Motor neuron (in vitro differentiated cells): ENCODE measurements around the gene AMPD3. TPM values are rescaled to one million over a fixed set of nuclear protein-coding genes. Genes with fewer than 3 reads are reported as not detected.

ENCODE experiments used
- ATAC-seq, 8 experiments: fragments of 200-7000 bp; cut with Tn5 transposase; replicated peaks in 6 of 8; 2 replicates each; pipeline ENCODE4 v1.8.0; 2021; ENCODE audit warnings: mild to moderate bottlenecking in 8 of 8, moderate library complexity in 8 of 8
- H3K27ac ChIP-seq, 2 donors: fragments of 250-450 bp; sonication (Bioruptor Pico); 2 replicates each; pipeline ENCODE4 v1.9.0; 2021; ENCODE audit warnings: antibody characterized with exemption in 2 of 2, mild to moderate bottlenecking in 2 of 2, moderate library complexity in 1 of 2
- H3K4me1 ChIP-seq, 2 donors: fragments of 250-450 bp; sonication (Bioruptor Pico); replicated peaks in 1 of 2; 2 replicates each; pipeline ENCODE4 v1.6.1; 2021; ENCODE audit warnings: antibody characterized with exemption in 2 of 2, mild to moderate bottlenecking in 2 of 2, moderate library complexity in 1 of 2
- H3K4me3 ChIP-seq, 5 donors: fragments of 250-450 bp; sonication (Bioruptor Pico); 2 replicates each; pipeline ENCODE4 v1.9.0; 2021; ENCODE audit warnings: antibody characterized with exemption in 5 of 5, mild to moderate bottlenecking in 5 of 5, moderate library complexity in 4 of 5
- WGBS, 10 experiments: fragments of 450-650 bp; shearing (Covaris generic); methylation state at CpG; one replicate each; pipeline ENCODE4 v1.0.0; 2022; 5-methylcytosine and 5-hydroxymethylcytosine counted together
- in situ Hi-C, 9 experiments: fragments of 400-800 bp; cut with MboI; loops; one replicate each; pipeline ENCODE4 v1.15.0; 2021; ENCODE audit warnings: low sequenced_read_pairs in 9 of 9, low pct_unique_long_range_greater_than_20kb in 2 of 9; ENCODE audit not compliant: unreplicated experiment in 9 of 9
- total RNA-seq, 8 experiments: library from RNA; unstranded; fragments of 300-600 nt; gene quantifications; 2 replicates each; pipeline versions ENCODE4 v1.2.3 to v1.2.4, GENCODE V29; 2022

The AMPD3 gene
- total RNA-seq, 8 experiments from 2014 or later = 0.46 to 13.5 (median 2.4) TPM

DNA sequence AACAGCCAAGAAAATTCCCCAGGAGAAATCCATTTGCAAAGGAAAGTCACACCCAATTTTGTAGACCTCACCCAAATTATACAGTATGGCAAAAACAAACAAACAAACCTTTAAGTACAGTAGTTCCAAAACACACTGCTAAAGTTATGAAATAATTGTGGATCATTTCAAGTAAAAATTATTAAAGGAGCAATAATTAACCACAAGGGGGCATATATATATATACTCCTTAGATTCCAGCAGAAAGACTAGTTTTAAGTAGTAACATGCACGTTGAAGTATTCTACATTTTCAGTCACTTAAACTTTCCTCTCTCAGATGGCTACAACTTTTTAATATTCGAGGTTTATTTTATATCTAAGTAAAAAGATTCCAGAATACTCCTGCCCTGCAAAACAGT, 59.1 kb downstream of the AMPD3 start:
- 0 to 88% (median 60%) methylated on average over 1 to 2 of the region's 2 CpGs; no CpG with 5 or more reads in 1 of the 10 experiments for WGBS, 10 experiments
- peak in 1 of 8 experiments; percentile 36 for ATAC-seq
- H3K4me1 ChIP-seq = peaks cover 0 to 2% of the 10 kb centered on the region in 2 donors
- H3K27ac ChIP-seq = no peak overlapping the region
- in situ Hi-C loops = loop anchor here in 2 of 9 experiments (25.0 kb wide), 1 partner anchor 223 kb away; no protein-coding TSS in a partner anchor
- H3K4me3 ChIP-seq = no peak overlapping the region

DNA sequence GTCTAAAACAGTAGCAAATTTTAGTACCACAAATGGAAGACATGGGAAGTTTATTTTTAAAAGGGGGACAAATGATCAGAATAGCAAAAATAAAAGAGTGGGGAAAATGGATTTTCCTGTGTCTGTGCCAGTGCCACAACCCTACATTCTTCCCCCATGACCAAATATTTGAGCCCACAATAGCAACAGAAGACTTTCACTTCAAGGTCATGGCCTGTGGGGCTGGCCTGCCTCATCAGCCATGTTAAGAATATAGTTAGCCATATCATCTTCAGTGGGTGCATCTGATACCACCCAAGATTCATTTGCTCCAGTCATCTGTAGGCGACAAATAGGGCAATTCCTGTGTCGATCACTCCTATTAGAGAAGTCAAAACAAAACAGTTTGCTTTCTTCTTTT, 59.6 kb downstream of the AMPD3 start:
- Histone ChIP-seq H3K4me1 (peaks cover 0 to 2% of the 10 kb centered on the region in 2 donors), H3K27ac (no peak overlapping the region), H3K4me3 (no peak overlapping the region)
- in situ Hi-C loops = loop anchor here in 2 of 9 experiments (25.0 kb wide), 1 partner anchor 223 kb away; no protein-coding TSS in a partner anchor
- 100% methylated on average over 2 of the region's 2 CpGs; no CpG with 5 or more reads in 6 of the 10 experiments for WGBS, 10 experiments
- ATAC-seq = no peak

DNA sequence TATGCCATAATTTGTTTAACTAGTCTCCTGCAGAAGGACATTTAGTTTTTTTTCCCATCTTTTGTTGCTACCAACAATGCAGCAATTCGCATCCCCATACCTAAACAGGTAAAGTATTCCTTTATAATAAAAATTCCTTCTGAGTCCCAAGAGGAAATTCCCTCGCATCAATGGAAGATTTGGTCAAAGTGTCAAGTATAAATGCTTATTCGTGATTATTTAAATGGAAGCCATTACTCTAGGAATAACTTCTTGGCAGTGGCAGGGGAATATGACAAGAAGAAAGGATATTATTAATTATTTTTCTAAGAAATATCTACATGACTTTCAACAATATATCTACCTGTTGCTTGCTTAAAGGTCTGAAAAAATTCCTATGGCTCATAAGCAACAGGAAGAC, 60.4 kb downstream of the AMPD3 start:
- Histone ChIP-seq H3K27ac (no peak overlapping the region), H3K4me1 (peaks cover 0 to 2% of the 10 kb centered on the region in 2 donors), H3K4me3 (no peak overlapping the region)
- no peak for ATAC-seq
- WGBS, 10 experiments = 80 to 100% (median 94%) methylated on average over 2 to 3 of the region's 3 CpGs
- in situ Hi-C loops = loop anchor here in 2 of 9 experiments (25.0 kb wide), 1 partner anchor 222 kb away; no protein-coding TSS in a partner anchor

DNA sequence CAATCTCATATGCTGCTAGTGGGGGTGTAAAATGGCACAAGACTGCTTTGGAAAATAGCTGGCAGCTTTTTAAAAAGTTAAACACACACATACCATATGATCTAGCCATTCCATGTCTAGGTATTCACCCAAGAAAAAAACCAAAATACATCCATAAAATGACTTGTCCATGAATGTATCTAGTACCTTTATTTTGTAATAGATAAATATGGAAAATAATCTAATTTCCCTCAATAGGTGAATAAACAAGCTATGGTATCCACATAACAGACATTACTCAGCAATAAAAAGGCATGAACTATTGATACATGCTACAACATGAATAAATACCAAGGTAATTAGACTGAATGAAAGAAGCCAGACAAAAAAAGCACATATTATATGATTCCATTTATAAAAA, 63.1 kb downstream of the AMPD3 start:
- in situ Hi-C loops = loop anchor here in 2 of 9 experiments (25.0 kb wide), 1 partner anchor 219 kb away; no protein-coding TSS in a partner anchor
- no peaks in the 10 kb centered on the region for H3K4me1 ChIP-seq
- H3K4me3 ChIP-seq = no peak overlapping the region
- no peak for ATAC-seq
- no peak overlapping the region for H3K27ac ChIP-seq

DNA sequence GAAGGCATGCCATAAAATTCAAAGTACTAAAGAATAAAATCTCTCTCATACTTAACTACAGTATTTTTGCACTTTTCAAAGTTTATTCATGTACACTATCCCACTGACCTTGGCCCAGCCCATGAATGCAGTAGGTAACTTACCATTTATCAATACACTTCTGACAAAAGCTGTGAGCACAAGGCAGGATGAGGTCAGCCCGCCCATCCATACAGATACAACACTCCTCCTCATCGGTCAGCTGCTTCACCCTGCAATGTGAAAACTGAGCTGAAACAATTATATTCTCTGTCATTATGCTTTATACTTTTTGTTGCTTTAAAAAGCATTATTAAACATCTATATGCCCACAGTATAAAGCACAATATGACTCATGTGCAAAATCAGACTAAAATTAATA, 63.8 kb downstream of the AMPD3 start:
- Histone ChIP-seq H3K27ac (no peak overlapping the region), H3K4me3 (no peak overlapping the region), H3K4me1 (no peaks in the 10 kb centered on the region)
- peak in 2 of 8 experiments; percentile 40 to 41 for ATAC-seq
- in situ Hi-C loops = loop anchor here in 2 of 9 experiments (25.0 kb wide), 1 partner anchor 218 kb away; no protein-coding TSS in a partner anchor
- WGBS, 10 experiments = 80 to 100% (median 90%) methylated on average over 1 to 2 of the region's 2 CpGs; no CpG with 5 or more reads in 4 of the 10 experiments

DNA sequence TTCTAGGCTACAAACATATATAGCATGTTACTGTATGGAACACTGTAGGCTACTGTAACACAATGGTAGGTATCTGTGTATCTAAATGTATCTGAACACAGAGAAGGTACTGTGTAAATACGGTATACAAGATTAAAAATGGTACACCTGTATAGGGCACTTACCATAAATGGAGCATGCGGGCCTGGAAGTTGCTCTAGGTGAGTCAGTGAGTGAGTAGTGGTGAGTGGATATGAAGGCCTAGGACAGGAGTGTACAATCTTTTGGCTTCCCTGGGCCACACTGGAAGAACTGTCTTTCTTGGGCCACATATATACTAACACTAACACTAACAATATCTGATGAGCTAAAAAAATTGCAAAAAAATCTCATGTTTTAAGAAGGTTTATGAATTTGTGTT, 64.6 kb downstream of the AMPD3 start:
- no peak overlapping the region for H3K27ac ChIP-seq
- no peak for ATAC-seq
- in situ Hi-C loops = loop anchor here in 2 of 9 experiments (25.0 kb wide), 1 partner anchor 218 kb away; no protein-coding TSS in a partner anchor

DNA sequence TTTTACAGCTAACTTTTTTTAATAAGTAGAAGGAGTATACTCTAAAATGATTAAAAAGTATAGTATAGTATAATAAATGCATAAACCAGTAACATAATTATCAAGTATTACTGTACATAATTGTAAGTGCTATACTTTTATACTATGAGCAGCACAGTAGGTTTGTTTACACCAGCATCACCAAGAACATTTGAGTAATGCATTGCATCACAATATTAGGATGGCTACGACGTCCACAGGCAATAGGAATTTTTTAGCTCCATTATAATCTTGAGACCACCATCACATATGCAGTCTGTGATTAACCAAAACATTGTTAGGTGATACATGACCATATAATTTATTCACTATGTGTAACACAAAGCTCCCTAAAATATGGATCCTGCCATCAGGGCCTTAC, 65.5 kb downstream of the AMPD3 start:
- no peak overlapping the region for H3K27ac ChIP-seq
- WGBS, 10 experiments = 79 to 100% (median 97%) methylated on average over 2 of the region's 2 CpGs; no CpG with 5 or more reads in 4 of the 10 experiments
- in situ Hi-C loops = loop anchor here in 2 of 9 experiments (25.0 kb wide), 1 partner anchor 217 kb away; no protein-coding TSS in a partner anchor

More for the DNA sequence above, 64.6 kb downstream of the AMPD3 start:
- Histone ChIP-seq H3K4me3 (no peak overlapping the region), H3K4me1 (no peaks in the 10 kb centered on the region)
- 81 to 100% (median 97%) methylated on average over 1 to 2 of the region's 2 CpGs; no CpG with 5 or more reads in 4 of the 10 experiments for WGBS, 10 experiments

DNA sequence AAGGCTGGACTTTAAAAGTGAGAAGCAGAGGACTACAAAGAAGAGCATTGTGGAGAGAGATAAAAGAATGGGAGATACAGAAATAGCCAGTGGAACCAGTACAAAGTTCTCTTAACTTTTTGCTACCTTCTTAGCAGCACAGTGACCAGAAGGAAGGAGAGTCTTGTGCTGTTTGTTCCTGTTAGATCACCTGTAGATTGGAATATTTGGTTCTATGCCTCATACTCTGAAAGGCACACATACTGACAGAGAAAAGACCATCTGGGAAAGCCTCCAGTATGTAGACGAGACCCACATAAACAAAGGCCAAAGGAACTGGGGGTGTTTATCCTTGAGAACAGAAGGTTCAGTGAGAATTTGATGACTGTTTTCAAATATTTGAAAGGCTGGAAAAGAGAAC, 67.2 kb downstream of the AMPD3 start:
- in situ Hi-C loops = loop anchor here in 2 of 9 experiments (25.0 kb wide), 1 partner anchor 215 kb away; no protein-coding TSS in a partner anchor
- no peak for ATAC-seq
- Histone ChIP-seq H3K4me3 (no peak overlapping the region), H3K4me1 (no peaks in the 10 kb centered on the region), H3K27ac (no peak overlapping the region)
- WGBS, 10 experiments = 78 to 100% (median 88%) methylated on average over 1 of the region's 1 CpG; no CpG with 5 or more reads in 2 of the 10 experiments

More for the DNA sequence above, 65.5 kb downstream of the AMPD3 start:
- ATAC-seq = no peak
- Histone ChIP-seq H3K4me1 (no peaks in the 10 kb centered on the region), H3K4me3 (no peak overlapping the region)

DNA sequence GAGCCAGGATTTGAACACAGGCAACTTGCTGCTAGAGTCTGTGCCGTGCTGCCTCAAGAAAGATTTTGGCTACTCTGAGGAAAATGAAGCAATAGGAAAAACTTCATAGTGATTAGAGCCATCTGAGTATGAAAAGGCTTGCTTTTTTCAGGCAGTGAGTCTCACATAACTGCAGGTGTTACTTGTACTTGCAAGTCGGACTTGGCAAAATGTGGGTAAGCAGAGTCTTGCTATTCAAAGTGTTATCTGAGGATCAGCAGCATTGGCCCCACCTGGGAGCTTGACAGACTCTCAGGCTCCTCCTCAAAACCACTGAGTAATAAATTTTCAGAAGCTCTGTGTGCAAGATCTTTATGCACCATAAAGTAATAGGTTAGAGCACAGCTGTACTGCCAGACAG, 67.9 kb downstream of the AMPD3 start:
- Histone ChIP-seq H3K4me3 (no peak overlapping the region), H3K27ac (no peak overlapping the region), H3K4me1 (no peaks in the 10 kb centered on the region)
- WGBS, 10 experiments = 0 to 100% (median 60%) methylated on average over 1 to 2 of the region's 2 CpGs; no CpG with 5 or more reads in 1 of the 10 experiments
- in situ Hi-C loops = loop anchor here in 2 of 9 experiments (25.0 kb wide), 1 partner anchor 214 kb away; no protein-coding TSS in a partner anchor
- ATAC-seq = peak in 1 of 8 experiments; percentile 20

DNA sequence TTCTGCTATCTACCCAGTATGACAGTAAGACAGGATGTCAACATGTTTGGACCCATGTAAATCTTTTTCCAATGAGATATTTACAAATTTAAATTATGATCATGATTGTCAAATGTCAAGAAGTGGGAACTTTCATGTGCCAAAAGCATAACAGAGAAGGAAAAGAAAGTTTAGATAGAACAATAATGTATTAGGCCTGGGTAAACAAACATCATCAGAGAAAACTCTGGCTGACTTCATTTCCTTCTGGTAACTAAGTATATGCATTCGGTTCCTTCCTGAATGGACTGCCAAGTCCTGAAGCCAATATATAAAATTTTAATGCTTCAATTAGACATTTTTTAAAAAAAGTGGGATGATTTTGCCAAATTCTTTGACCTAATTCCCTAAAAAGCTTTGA, 69.4 kb downstream of the AMPD3 start:
- no peak overlapping the region for H3K27ac ChIP-seq

DNA sequence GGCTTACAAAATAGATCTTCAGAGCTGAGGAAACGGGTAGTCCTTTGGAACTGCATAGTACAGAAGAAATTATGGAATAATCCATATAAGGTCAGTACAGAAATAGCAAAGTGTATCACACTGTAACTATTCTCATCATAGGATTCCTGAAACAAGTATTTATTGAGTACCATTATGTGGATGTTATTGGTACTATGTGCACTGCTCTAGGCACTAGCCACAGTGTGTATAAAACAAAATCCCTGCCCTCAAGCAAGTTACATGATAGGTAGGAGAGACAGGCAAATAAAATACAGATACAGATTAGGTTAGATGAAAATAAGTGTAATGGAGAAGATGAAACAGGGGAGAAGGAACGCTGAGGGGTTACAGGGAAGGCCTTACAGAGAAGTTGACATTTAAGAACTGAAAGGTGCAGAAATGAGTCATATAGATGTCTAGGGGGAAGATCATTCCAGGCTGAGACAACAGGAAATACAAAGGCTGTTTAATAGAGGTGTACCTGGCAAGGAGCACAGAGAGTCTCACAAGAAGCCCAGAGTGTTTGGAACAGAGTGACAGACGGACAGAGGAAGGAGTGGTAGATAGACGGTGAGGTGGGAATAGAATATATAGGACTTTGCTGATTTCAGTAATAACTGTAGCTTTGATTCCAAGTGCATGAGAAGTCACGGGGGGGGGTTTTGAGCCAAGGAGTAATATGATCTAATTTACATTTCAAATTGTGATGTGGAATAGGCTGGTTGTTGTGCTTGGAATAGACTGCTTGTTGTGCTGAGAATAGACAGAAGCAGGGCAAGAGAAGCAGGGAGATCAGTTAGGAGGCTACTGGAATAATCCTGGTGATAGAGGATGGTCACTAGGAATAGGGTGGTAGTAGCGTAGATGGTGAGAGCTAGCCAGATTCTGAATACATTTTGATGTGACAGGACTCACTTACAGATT, 72.2 kb downstream of the AMPD3 start:
- peak in 3 of 8 experiments; percentile 57 to 79 (median 67) for ATAC-seq
- Histone ChIP-seq H3K27ac (no peak overlapping the region), H3K4me3 (no peak overlapping the region), H3K4me1 (no peaks in the 10 kb centered on the region)
- 67 to 96% (median 90%) methylated on average over 1 to 6 of the region's 6 CpGs for WGBS, 10 experiments
- in situ Hi-C loops = loop anchor here in 2 of 9 experiments (25.0 kb wide), 1 partner anchor 210 kb away; no protein-coding TSS in a partner anchor

More for the DNA sequence above, 69.4 kb downstream of the AMPD3 start:
- ATAC-seq = no peak
- in situ Hi-C loops = loop anchor here in 2 of 9 experiments (25.0 kb wide), 1 partner anchor 213 kb away; no protein-coding TSS in a partner anchor
- Histone ChIP-seq H3K4me3 (no peak overlapping the region), H3K4me1 (no peaks in the 10 kb centered on the region)
- 63 to 100% (median 100%) methylated on average over 1 of the region's 1 CpG; no CpG with 5 or more reads in 2 of the 10 experiments for WGBS, 10 experiments

DNA sequence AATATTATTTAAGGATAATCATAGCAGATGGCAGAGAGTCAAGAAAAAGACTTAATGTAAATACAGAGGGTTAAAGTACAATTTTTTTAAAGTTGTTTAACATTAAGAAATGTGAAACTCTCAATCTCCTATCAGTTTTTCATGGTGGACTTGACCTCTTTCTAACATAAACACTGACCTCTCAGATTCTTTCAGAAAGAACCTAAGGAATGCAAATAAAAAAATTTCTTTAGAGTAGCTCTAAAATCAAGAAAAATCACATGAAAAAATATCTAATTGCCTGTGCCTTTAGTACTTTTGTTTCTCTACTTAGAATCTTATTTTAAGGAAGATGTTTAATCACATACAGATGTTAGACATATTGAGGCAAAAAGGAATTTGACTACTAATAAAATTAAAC, 73.1 kb downstream of the AMPD3 start:
- Histone ChIP-seq H3K4me3 (no peak overlapping the region), H3K27ac (no peak overlapping the region), H3K4me1 (no peaks in the 10 kb centered on the region)
- ATAC-seq = no peak
- in situ Hi-C loops = loop anchor here in 2 of 9 experiments (25.0 kb wide), 1 partner anchor 209 kb away; no protein-coding TSS in a partner anchor

DNA sequence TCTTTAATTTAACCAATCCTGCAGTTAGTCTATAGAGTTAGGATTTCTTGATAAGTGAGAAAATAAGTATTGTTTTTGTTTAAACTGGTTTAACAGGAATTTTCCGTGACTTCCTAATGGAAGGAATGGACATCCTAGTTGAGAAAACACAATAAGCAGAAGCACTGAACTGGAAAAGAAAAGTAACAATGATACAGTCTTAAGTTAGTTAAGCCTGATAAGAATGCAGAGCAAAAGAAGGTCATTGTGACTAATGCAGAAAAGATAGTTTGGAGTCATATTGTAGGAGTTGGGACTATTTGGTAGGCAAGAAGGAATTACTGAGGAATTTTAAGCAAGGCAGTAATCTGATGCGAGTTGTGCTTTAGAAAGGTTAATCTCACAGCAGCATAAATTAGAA, 74.2 kb downstream of the AMPD3 start:
- no peak for ATAC-seq
- Histone ChIP-seq H3K27ac (no peak overlapping the region), H3K4me1 (no peaks in the 10 kb centered on the region), H3K4me3 (no peak overlapping the region)
- in situ Hi-C loops = loop anchor here in 2 of 9 experiments (25.0 kb wide), 1 partner anchor 208 kb away; no protein-coding TSS in a partner anchor
- 83 to 100% (median 95%) methylated on average over 1 to 2 of the region's 2 CpGs for WGBS, 10 experiments
